HG03135 (cell line): Measurements from ENCODE around the gene CCR6.
"Not testable (repeated sequence)": the region's sequence is repeated elsewhere in the genome, so short reads cannot be mapped to it uniquely, and the experiment has no call there.

Experiments
- ATAC-seq: cut with Tn5 transposase; IDR thresholded peaks from one replicate; pipeline ENCODE4 v1.9.1; 2021; ENCODE audit warnings: mild to moderate bottlenecking, moderate library complexity; ENCODE audit not compliant: unreplicated experiment

Gene CCR6

DNA sequence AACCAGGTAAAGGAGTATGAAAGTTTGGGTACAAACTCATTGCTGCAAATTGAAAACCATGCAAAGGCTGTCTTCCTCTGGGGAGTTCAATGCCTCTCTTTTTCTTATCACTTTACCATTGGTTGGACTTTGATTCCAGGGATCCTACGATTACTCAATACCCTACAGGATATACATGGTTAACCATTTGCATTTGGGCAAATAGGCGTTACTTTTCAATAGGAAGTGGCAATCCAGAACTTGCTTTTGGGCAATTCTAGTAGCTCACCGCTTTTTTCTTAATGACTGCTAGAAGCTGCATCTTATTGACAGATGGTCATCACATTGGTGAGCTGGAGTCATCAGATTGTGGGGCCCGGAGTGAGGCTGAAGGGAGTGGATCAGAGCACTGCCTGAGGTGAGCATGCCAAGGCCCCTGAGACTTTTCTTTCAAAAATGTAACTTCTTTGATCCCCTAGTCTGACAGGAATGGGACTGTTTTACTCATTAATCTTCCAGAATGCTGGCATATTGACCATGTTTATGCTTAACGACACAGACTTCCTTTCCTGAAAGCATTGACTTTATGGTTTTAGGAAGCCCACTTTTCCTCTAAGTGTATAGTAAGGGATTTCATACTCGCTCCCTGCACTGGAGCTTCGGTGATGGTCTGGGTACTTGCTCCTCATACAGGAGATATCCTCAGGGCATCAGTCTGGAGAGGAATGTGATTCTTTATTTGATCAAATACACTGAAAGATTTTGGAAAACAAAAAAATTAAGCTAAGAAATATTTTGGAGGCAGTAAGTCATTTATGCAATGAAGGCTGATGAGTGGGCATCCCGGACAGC lies at the start of gene CCR6:
Gene CCR6 (plus strand): TSS at position 270 of the 831 bp plus-strand sequence. CDS start 13,039 bp downstream, outside the sequence.
- ATAC-seq, result no peak

DNA sequence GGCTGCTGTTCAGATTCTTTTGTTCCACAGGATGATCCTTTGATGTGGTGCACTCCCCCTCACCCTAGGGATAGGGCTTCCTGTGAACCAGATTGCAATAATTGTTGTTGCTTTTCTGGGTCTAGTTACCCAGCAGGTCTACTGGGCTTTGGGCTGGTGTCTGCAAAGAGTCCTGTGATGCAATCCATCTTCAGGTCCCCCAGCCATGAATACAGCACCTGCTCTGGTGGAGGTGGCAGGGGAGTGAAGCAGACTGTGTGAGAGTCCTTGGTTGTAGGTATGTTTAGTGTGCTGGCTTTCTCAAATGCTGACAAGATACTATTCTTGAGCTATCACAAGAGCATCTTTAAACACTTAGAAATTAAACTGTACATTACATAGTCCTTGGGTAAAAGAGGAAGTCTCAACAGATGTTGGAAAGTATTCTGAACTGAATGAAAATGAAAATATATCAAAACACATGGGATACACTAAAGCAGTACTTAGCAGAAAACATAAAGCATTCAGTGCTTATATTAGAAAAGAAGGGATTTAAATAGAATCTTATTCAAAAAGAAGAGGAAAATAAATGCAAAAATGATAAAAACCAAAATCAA lies 49.1 kb upstream of the CCR6 start:
- ATAC-seq, result no peak

DNA sequence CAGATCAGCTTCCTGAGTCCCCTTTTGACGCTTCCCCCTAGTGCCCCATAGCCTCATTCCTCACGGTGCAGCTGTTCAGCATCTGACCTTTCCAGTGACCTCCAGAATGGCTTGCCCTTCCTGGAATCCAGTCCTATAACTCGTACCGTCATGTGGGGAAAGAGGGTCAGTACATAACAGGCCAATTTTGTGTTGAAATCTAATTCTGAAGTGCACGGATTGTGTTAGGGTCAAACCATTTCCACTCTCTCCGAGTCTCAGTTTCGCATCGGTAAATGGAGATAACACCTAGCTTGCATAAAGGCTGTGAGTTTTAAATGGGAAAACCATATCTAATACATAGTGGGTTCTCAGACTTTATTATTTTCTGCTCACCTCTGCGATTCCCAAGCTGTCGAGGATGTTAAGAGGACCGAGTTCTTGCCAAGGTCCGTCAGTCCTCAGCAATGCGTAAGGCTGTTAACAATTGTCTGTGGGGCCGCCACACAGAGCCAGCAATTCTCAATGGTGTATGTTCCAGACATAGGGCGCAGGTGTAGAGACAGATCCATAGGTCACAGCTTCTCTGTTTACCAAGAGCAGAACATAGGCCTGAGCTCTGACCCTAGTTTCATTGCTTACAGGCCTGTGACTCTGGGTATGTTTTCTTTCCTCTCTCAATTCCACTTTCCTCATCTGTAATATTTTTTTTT lies 45.5 kb upstream of the CCR6 start:
- ATAC-seq, result no peak

DNA sequence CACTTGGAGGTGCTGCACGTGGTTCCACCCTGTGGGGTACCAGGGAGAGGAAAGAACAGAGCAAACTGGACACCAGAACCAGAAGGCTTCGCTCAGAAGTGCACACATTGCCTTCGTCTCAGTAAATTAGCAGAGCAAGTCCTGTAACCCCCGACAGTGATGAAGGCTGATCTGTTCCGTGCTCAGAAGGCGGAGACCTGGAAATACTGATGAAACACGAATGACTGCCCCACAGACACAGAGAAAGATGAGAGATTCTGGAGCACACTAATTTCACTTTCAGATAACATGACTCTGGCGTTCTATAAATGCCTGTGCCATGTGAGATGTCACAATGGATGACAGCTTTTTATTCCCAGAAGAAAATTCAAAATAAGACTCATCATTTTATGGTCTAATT lies 44.2 kb upstream of the CCR6 start:
- ATAC-seq, result no peak

DNA sequence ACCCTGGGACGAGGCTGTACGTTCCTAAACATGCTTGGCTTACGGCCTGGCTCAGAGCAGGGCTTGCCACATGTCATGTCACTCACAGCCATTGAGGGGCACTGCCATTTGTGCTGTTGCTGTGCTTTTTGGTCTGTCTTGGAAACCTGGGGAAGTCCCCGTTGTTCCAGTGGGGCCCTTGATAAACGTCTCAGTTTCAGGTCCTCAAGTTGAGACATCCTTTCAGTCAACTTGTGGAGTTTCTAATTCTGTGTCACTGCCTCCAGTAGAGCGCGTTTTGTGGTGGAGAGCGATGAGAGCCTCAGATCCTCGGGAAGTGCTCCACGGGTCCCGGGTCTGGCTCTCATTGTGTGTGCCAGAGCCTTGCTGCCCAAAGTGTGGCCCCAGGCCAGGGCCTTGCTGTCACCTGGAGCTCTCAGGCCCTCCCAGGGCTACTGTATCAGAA lies 43.0 kb upstream of the CCR6 start:
- peak; percentile 99 for ATAC-seq

DNA sequence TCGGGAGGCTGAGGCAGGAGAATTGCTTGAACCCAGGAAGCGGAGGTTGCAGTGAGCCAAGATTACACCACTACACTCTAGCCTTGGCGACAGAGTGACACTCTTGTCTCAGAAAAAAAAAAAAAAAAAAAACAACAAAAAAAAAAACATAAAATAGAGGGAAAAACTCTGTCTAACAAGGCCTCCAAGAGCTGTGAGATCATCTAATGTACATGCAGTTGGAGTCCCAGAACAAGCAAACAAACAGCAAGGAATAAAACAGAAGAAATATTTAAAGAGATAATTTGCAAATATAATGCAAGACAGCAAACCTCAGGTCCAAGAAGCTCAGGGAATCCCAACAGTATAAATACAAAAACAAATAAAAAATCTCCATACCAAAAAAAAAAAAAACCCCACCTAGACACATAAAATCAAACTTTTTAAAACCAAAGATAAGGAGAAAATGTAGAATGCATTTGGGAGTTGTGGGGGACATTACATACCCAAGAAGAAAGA lies 35.0 kb upstream of the CCR6 start:
- no peak for ATAC-seq

DNA sequence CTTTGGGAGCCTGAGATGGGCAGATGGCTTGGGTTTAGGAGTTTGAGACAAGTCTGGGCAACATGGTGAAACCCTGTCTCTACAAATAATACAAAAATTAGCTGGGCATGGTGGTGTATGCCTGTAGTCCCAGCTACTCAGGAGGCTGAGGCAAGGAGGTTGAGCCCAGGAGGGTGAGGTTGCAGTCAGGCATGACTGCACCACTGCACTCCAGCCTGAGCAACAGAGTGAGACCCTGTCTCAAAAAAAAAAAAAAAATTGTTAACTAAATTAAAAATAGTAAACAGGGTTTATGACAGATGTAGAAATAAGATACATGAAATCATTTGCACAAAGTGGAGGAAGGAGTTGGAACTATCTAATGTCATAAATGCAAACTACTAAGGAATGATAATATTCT lies 34.2 kb upstream of the CCR6 start:
- ATAC-seq, result not testable (repeated sequence)

DNA sequence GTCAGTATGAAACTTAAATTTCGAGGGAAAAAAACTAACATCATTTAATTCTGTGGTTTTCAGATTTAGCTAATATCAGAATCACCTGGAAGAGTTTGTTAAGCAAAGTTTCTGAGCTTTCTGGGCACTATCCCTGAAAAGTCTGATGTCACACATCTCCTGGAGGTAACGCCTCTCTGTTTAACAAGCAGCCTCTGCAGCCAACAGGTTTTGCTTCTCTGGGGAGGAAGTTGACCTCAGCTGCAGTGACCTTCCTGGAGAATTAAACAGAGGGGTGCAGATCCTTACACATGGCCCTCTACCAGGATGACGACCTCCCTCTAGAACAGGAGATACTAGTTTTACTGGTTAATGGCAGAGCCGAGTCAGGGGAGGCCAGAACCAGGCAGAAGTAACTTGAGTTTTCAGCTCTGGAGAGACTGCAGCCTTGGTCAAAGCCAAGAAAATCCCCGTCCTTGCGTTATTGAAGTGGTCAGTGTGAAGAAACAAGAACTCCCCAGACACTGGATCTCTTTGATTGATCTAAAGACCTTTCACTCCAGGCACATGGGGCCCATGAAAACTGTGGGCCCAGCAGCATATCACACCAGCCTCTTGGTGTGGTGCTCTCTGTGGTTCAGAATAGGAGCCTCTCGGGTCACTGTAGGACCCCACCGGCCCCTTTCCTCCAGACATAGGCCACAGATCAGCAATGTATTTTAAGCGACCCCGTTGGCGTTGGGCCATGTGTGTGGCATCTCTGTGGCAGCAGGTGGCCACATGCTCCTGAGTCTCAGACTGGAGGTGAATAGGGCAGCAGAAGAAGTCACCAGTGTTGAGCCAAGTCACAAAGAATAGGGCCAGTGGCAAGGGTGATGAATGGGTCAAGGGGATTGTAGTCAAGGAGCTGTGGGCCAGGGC lies 33.4 kb upstream of the CCR6 start:
- no peak for ATAC-seq

DNA sequence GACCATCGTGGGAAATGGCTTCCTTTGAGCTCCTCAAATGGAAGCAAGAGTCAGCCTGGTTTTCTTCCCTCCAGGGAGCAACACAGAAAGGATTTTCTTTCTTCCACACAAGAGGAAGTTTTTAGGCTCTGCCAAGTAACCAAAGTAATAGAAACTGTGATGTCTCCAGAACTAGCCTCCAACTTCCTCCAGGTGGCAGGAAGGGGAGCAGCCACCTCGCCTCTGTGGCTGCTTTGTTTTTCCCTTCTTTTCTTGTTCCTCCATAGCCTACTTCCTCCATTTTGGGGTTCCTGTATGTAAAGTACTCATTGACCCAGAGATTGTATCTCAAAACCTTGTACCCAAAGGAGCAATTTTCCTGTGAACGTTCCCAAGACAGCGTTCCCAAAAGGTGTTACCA lies 32.7 kb upstream of the CCR6 start:
- ATAC-seq, result no peak

DNA sequence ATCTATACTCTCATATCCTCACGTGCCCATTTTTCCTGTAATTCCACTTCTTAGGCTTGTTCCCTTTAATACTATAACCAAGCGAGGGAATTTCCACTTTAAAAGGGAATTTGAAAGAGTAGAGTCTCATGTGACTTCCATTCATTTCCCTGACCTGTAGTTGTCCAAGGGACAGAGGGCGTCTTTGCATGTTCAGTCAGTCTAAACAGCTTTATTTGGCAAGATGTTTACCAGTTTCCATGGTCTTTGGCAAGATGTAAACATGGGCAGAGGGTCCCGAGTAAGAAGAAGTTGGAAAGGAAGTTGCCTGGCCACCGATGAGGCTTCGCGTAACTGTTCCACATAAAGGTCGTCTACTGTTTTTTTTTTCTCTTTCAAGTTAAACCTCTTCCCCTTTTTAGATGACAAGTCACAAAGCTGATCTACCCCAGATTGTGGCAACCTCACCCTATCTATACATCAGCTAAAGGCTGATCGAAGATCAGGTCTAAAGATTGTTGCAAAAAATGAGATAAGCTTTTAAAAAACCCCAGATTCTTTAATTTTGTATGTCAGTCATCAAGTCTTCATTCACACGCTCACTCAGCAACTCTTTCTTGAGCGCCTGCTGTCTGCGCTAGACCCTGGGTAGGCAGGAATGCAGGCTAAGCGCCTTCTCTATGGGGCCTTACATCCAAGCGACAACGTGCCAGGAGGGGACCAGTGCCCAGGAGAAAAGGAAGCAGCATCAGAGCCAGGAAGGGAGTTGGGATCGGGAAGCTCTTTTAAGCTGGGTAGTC lies 31.7 kb upstream of the CCR6 start:
- ATAC-seq, result no peak

DNA sequence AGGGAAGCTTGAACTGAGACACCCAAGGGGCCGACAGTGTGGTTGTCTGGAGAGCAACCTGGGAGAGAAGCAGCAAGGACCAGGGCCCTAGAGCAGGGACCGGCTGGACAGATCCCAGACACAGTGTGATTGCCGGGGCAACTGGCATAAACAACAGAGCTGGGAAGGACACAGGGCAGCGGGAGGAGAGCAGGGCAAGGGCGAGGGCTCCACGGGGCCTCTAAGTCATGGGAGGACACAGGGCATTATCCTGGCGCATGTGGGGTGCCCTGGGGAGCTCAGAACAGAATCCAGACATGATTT lies 31.1 kb upstream of the CCR6 start:
- ATAC-seq, result no peak

DNA sequence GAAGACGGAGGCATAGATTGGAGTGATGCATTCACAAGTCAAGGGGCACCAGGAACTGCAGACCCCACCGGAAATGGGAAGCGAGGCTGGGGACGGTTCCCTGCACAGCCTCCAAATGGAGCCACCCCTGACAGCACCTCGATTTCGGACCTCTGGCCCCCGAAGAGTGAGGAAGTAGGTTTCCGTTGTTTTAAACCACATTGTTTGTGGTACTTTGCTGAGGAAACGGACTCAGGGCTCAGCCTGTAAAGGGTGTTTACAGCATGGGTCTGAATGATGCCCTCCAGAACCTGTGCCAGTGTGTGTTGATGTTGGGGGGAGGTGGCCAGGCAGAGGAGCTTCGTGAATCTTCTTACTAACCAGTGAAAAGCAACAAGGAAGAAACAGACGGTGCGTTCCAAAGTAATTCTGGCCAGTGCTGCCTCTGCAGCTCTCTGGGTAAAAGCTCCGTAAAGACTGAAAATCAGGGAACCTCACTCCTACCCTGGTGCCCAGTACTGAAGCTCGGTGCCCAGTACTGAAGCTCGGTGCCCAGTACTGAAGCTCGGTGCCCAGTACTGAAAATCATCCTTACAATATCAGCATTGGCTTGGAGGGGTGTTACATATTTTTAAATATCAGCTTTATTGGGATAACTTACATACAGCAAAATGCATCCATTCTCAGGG lies 30.1 kb upstream of the CCR6 start:
- ATAC-seq, result no peak

DNA sequence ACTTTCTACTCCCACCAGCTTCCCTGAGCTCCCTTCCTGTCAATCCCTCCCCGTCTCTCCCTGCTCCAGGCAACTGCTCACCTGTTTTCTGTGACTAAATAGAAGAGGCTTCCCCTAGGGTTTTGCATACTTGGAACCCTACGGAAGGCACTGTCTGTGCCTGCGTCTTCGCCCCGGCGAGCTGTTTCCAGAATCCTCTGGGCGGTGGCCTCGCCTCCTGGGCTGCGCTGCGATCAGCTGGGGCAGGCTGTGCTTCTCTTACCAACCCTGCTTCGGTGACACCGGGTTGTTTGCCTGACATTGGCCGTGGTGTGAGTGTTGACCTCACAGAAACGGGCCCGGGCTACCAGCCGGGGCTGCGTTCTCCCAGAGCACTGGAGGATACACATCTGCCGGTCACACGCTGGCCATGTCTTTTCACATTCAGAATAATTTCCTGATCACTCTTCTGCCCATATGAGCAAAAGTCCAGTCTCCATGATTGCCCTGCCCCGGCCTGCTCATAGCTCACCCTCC lies 29.4 kb upstream of the CCR6 start:
- no peak for ATAC-seq

DNA sequence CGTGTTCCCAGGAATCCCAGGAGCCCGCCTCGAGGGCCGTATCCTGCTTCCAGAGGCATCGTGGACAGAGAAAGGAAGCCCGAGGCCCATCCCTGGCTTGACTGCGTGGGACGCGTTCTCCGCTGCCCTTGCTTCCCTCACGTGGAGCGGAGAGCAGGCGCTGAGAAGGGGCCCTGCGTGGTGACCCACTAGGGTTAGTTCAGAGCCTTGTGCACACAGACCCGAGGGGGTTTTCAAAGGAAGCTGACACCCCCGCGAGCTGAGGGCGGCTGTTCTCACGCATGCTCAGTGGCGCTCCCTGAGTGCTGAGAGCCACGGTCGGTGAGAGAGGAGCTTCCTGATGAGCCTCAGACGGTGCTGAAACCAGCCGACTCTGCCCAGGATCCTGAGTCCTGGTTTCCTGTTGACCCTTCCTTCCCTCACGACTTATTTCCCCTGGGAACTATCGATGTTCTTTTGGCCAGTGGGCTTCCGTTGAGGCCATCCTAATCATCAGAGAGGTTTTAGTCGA lies 28.9 kb upstream of the CCR6 start:
- ATAC-seq, result peak; percentile 41

DNA sequence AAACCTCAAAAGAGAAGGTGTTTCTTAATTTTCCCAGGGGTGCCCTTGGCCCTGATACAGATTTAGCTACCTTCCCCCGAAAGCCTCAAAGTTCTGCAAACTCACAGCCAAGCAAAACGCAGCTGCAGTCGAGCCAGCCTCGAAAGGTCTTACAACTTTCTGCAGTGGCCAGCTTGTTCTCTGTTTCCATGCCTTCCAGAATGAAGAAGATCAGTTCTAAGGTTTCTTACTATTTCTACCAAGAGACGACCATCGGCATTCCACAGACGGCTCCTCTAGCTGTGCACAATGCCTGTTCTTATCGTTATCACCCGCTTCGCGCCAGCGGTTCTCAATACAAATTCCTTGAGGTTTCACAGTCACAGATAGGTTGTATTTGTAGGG lies 28.5 kb upstream of the CCR6 start:
- peak; percentile 17 for ATAC-seq

DNA sequence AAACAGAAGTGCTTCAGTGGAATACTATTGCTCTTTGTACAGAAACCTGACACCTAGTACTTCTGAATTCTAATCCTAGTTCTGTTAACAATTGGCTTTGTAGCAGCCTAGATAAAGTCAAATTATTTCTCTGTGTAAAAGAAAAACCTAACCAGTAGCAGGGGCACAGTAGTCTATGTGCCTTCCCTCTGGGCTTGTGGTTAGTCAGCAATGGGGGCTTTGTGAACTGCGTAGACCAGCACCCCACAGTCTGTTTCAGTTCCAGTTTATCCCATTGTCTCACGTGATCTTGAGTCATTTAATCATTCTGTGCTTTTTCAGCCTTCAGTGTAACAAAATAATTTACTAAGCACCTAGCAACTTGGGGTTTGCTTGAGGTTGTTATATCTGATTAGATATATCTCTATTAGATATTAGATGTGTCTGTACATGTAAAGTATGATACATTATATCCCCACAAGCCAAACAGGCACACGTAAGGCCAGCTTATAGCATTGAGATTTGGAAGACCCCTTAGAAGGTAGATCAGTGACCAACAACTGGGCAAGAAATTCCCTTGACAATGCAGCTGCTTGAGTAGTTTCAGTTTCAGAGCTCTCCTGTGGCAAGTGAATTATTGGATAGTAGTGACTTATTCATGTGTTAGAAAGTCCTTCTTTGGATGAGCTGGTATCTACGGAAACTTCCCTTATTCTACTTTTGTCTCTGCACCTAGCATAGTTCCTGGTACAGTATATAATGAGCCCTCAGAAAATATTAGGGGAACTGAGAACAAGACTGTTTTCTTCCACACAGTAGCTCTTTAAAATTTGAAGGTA lies 27.9 kb upstream of the CCR6 start:
- ATAC-seq, result peak; percentile 54

DNA sequence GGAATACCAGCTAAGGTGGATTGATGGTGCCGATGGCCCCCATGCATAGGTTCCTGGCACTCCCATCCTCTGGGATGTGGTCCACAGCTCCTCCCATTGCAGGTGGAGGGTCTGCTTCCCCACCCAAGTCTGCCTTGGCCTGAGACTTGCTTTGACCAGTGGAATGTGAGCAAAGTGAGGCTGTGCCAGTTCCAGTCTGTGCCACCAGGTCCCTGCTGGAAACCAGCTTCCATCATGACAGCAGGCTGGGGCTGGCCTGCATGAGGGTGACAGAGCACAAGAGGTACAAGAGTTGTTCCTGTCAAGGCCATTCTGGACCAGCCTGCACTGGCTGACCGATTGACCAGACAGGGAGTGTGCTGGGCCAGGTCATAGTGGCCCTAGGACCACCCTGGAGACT lies 27.0 kb upstream of the CCR6 start:
- no peak for ATAC-seq

DNA sequence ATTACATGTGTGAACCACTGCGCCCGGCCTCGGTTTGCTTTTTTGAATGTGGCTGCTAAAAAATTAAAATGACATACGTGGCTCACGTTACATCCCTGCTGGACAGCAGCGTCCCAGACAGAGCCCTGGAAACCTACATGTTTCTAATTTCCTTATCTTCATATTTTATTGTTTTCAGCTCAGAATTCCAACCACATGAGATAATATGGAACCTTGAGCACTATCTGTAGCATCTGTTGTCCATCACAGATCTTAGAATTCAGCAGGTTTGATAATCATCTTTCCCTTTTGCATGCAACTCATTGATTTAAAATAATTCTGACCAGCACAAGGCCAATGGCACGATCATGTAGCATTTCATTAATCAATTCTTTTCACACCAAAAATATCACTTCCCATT lies 25.9 kb upstream of the CCR6 start:
- ATAC-seq, result no peak
